Keratinocyte (primary cell): ENCODE data around the gene ANKRD55. TPM values are rescaled to one million over a fixed set of nuclear protein-coding genes. Genes with fewer than 3 reads are reported as not detected.
"Not testable (repeated sequence)": the region's sequence is repeated elsewhere in the genome, so short reads cannot be mapped to it uniquely, and the experiment has no call there.

ENCODE experiments used
- DNase-seq: peaks from one replicate; pipeline ENCODE4 v3.0.0-alpha.2; 2011; ENCODE audit warnings: low read depth, missing footprints, low spot score
- FAIRE-seq: peaks from 2 replicates; lab custom pipeline; 2011; peaks lifted over from hg19 to GRCh38; lab: Jason Lieb, UNC
- H2AFZ ChIP-seq: 2 replicates; pipeline ENCODE4 v1.6.0; 2012; ENCODE audit warnings: low read length, control low read depth, inconsistent platforms; ENCODE audit not compliant: control insufficient read depth
- H3K27ac ChIP-seq: 2 replicates; pipeline ENCODE4 v1.5.1; 2011; ENCODE audit warnings: low read length; ENCODE audit not compliant: control insufficient read depth, insufficient read depth
- H3K27me3 ChIP-seq: 3 replicates; pipeline ENCODE4 v1.6.0; 2011; ENCODE audit warnings: low read length; ENCODE audit not compliant: control insufficient read depth, insufficient read depth; ENCODE audit errors: extremely low read depth
- H3K36me3 ChIP-seq, 2 experiments: 2 replicates in 1 of 2; 3 replicates in 1 of 2; pipeline ENCODE4 v1.5.1; 2011; ENCODE audit warnings: low read length in 2 of 2, mild to moderate bottlenecking in 1 of 2; ENCODE audit not compliant: control insufficient read depth in 2 of 2, insufficient read depth in 2 of 2; ENCODE audit errors: extremely low read depth in 1 of 2
- H3K4me1 ChIP-seq: 3 replicates; pipeline ENCODE4 v1.5.1; 2011; ENCODE audit warnings: low read length; ENCODE audit not compliant: control insufficient read depth, insufficient read depth; ENCODE audit errors: extremely low read depth
- H3K4me2 ChIP-seq: 3 replicates; pipeline ENCODE4 v1.6.0; 2011; ENCODE audit warnings: low read depth, low read length; ENCODE audit not compliant: control insufficient read depth, insufficient read depth; ENCODE audit errors: extremely low read depth
- H3K4me3 ChIP-seq, 3 experiments: fragments of 200-600 bp in 1 of 3; sonication (generic) in 1 of 3; 2 replicates in 2 of 3; 3 replicates in 1 of 3; pipeline ENCODE4 v1.5.1; 2011 to 2016; ENCODE audit warnings: low read length in 3 of 3, mild to moderate bottlenecking in 3 of 3, control low read depth in 2 of 3, inconsistent platforms in 1 of 3, low read depth in 1 of 3, mixed read lengths in 1 of 3, mixed run types in 1 of 3, moderate library complexity in 1 of 3; ENCODE audit not compliant: control insufficient read depth in 2 of 3, insufficient read depth in 2 of 3; ENCODE audit errors: extremely low read depth in 1 of 3
- H3K79me2 ChIP-seq: 2 replicates; pipeline ENCODE4 v1.6.0; 2012; ENCODE audit warnings: low read length; ENCODE audit not compliant: control insufficient read depth, insufficient read depth
- H3K9ac ChIP-seq: 3 replicates; pipeline ENCODE4 v1.6.0; 2011; ENCODE audit warnings: low read length; ENCODE audit not compliant: control insufficient read depth, insufficient read depth; ENCODE audit errors: extremely low read depth
- H3K9me1 ChIP-seq: 3 replicates; pipeline ENCODE4 v1.6.0; 2011; ENCODE audit warnings: low read length; ENCODE audit not compliant: control insufficient read depth, insufficient read depth; ENCODE audit errors: extremely low read depth
- H3K9me3 ChIP-seq: 2 replicates; pipeline ENCODE4 v1.5.1; 2012; ENCODE audit warnings: low read depth, low read length; ENCODE audit not compliant: control insufficient read depth
- H4K20me1 ChIP-seq: 3 replicates; pipeline ENCODE4 v1.6.0; 2011; ENCODE audit warnings: low read length; ENCODE audit not compliant: control insufficient read depth, insufficient read depth; ENCODE audit errors: extremely low read depth
- CTCF ChIP-seq, 3 experiments: IDR thresholded peaks in 1 of 3; conservative IDR thresholded peaks in 1 of 3; optimal IDR thresholded peaks in 1 of 3; 2 replicates in 2 of 3; 3 replicates in 1 of 3; pipeline versions ENCODE3 to v1.5.1; 2011; ENCODE audit warnings: low read length in 3 of 3, mild to moderate bottlenecking in 3 of 3, moderate library complexity in 2 of 3, control low read depth in 1 of 3, inconsistent platforms in 1 of 3; ENCODE audit not compliant: insufficient read depth in 2 of 3; ENCODE audit errors: extremely low read depth in 1 of 3
- EZH2 ChIP-seq: IDR thresholded peaks from one replicate; pipeline ENCODE4 v1.6.1; 2012; ENCODE audit warnings: inconsistent platforms, mild to moderate bottlenecking, low read length, moderate library complexity
- dilution Hi-C: fragments of 300-500 bp; cut with MboI; formaldehyde crosslinking; loops from one replicate; pipeline ENCODE4 v1.7.0; 2020; ENCODE audit warnings: low sequenced_read_pairs; ENCODE audit not compliant: extremely low pct_ligation_motif_present
- polyA plus RNA-seq, 5 experiments: library from polyadenylated mRNA; depleted of rRNA in 3 of 5; stranded (reverse) in 3 of 5; stranded (forward) in 1 of 5; unstranded in 1 of 5; fragments of >200 nt; gene quantifications; 1 replicate in 1 of 5; 2 replicates in 3 of 5; 3 replicates in 1 of 5; pipeline versions ENCODE4 v1.2.1 to v1.2.3, GENCODE V29; 2011 to 2012; ENCODE audit warnings: missing spikeins in 2 of 5, low read depth in 1 of 5, low replicate concordance in 1 of 5

ANKRD55 gene
- polyA plus RNA-seq, 1 donor (not counting 4 experiments of a cell fraction or from before 2014, with no cell fraction given): not detected

GRCh38 chr5:56270058-56270457, 36.9 kb upstream of the ANKRD55 start:
- Histone ChIP-seq H3K9me1 (no peaks in the 10 kb centered on the region), H3K9ac (no peak overlapping the region), H3K36me3 (no peaks in the 10 kb centered on the region), H3K9me3 (no peaks in the 10 kb centered on the region), H2AFZ (peak overlapping the region; percentile 32), H3K27me3 (no peaks in the 10 kb centered on the region), H3K4me2 (no peak overlapping the region), H4K20me1 (no peaks in the 10 kb centered on the region), H3K4me3 (no peak overlapping the region), H3K4me1 (peaks cover 12% of the 10 kb centered on the region), H3K79me2 (no peaks in the 10 kb centered on the region), H3K27ac (no peak overlapping the region)
- dilution Hi-C loops: loop anchor here (10.0 kb wide), 1 partner anchor 575 kb away; no protein-coding TSS in a partner anchor
- TF ChIP-seq CTCF (optimal IDR thresholded peaks at IDR 0.05 in 1 of 3, IDR thresholded peaks at IDR 0.05 in 1 of 3, conservative IDR thresholded peaks at IDR 0.05 in 1 of 3; ENCODE audit: extremely low read depth in 1 of 3, insufficient read depth in 2 of 3, low read length in 3 of 3) (peak in 1 of 3 experiments; percentile 27), EZH2 (no peak)
- no peak for DNase-seq
- FAIRE-seq: no peak

- no peak for DNase-seq
- dilution Hi-C loops: no loop called here
Measured at GRCh38 chr5:56269216-56269927, 36.2 kb upstream of the ANKRD55 start.

GRCh38 chr5:56268707-56269106, 35.6 kb upstream of the ANKRD55 start:
- dilution Hi-C loops: not testable (repeated sequence)

More at GRCh38 chr5:56269216-56269927, 36.2 kb upstream of the ANKRD55 start:
- no peaks in the 10 kb centered on the region for H3K79me2 ChIP-seq
- no peaks in the 10 kb centered on the region for H3K9me3 ChIP-seq
- H3K4me2 ChIP-seq: no peak overlapping the region
- no peak overlapping the region for H3K4me3 ChIP-seq
- peaks cover 12% of the 10 kb centered on the region for H3K4me1 ChIP-seq
- H3K36me3 ChIP-seq: no peaks in the 10 kb centered on the region
- no peaks in the 10 kb centered on the region for H3K27me3 ChIP-seq
- TF ChIP-seq CTCF (optimal IDR thresholded peaks at IDR 0.05 in 1 of 3, IDR thresholded peaks at IDR 0.05 in 1 of 3, conservative IDR thresholded peaks at IDR 0.05 in 1 of 3; ENCODE audit: extremely low read depth in 1 of 3, insufficient read depth in 2 of 3, low read length in 3 of 3): peak; percentile 34 to 65 (median 57)
- no peak for TF ChIP-seq EZH2
- H4K20me1 ChIP-seq: no peaks in the 10 kb centered on the region
- no peak overlapping the region for H3K27ac ChIP-seq
- H2AFZ ChIP-seq: no peak overlapping the region
- FAIRE-seq: no peak
- H3K9ac ChIP-seq: no peak overlapping the region
- no peaks in the 10 kb centered on the region for H3K9me1 ChIP-seq

More at GRCh38 chr5:56268707-56269106, 35.6 kb upstream of the ANKRD55 start:
- H3K27ac ChIP-seq, H2AFZ ChIP-seq, H3K36me3 ChIP-seq, H4K20me1 ChIP-seq, H3K9me3 ChIP-seq, DNase-seq, H3K9ac ChIP-seq, FAIRE-seq, H3K4me3 ChIP-seq, H3K79me2 ChIP-seq, H3K4me2 ChIP-seq, H3K9me1 ChIP-seq, H3K27me3 ChIP-seq: not testable (repeated sequence)
- H3K4me1 ChIP-seq: peaks cover 12% of the 10 kb centered on the region
